HEK293T (cell line): Measurements from ENCODE around the gene DKKL1.

Experiments
- CTCF ChIA-PET: fragments of 350-600 bp; formaldehyde crosslinking; extraction: SDS; loops from one replicate; lab custom pipeline; 2021; ENCODE audit warnings: antibody characterized with exemption, inconsistent platforms; lab: Yijun Ruan, JAX
- POLR2A ChIA-PET: fragments of 350-600 bp; formaldehyde crosslinking; extraction: SDS; loops from one replicate; lab custom pipeline; 2020; ENCODE audit warnings: antibody characterized with exemption, inconsistent platforms; lab: Yijun Ruan, JAX
- DNase-seq: peaks from one replicate; pipeline ENCODE4 v3.0.0; 2012; ENCODE audit warnings: mixed read lengths; ENCODE audit errors: extremely low spot score
- ARNT ChIP-seq: fragments of 450-650 bp; IDR thresholded peaks from 2 replicates; pipeline ENCODE4 v1.6.1; 2017; ENCODE audit warnings: mild to moderate bottlenecking
- BHLHE40 ChIP-seq: fragments of 450-650 bp; IDR thresholded peaks from 2 replicates; pipeline ENCODE4 v1.6.1; 2016; ENCODE audit warnings: mild to moderate bottlenecking, moderate library complexity, borderline replicate concordance
- CTBP1 ChIP-seq: fragments of 450-650 bp; IDR thresholded peaks from 2 replicates; pipeline ENCODE4 v1.6.1; 2016; ENCODE audit warnings: borderline replicate concordance
- ELF4 ChIP-seq: fragments of 450-650 bp; IDR thresholded peaks from 2 replicates; pipeline ENCODE4 v1.6.1; 2017; ENCODE audit warnings: antibody characterized with exemption
- FOXA1 ChIP-seq: fragments of 450-650 bp; IDR thresholded peaks from 2 replicates; pipeline ENCODE4 v1.6.1; 2016; ENCODE audit warnings: mild to moderate bottlenecking
- FOXK2 ChIP-seq: fragments of 450-650 bp; IDR thresholded peaks from 2 replicates; pipeline ENCODE4 v1.6.1; 2016; ENCODE audit warnings: mild to moderate bottlenecking
- FOXM1 ChIP-seq: fragments of 450-650 bp; IDR thresholded peaks from 2 replicates; pipeline ENCODE4 v1.6.1; 2017; ENCODE audit warnings: mild to moderate bottlenecking, borderline replicate concordance
- HDGF ChIP-seq: fragments of 450-650 bp; IDR thresholded peaks from 2 replicates; pipeline ENCODE4 v1.6.1; 2017; ENCODE audit warnings: antibody characterized with exemption, borderline replicate concordance
- L3MBTL2 ChIP-seq: fragments of 450-650 bp; conservative IDR thresholded peaks from 2 replicates; pipeline ENCODE4 v1.6.1; 2016; ENCODE audit warnings: mild to moderate bottlenecking
- LEF1 ChIP-seq: fragments of 450-650 bp; IDR thresholded peaks from 2 replicates; pipeline ENCODE4 v1.6.1; 2017; ENCODE audit warnings: mild to moderate bottlenecking, borderline replicate concordance
- NFRKB ChIP-seq: fragments of 450-650 bp; IDR thresholded peaks from 2 replicates; pipeline ENCODE4 v1.6.1; 2016; ENCODE audit warnings: mild to moderate bottlenecking, moderate library complexity
- PKNOX1 ChIP-seq: fragments of 450-650 bp; IDR thresholded peaks from 2 replicates; pipeline ENCODE4 v1.6.1; 2016
- SP1 ChIP-seq: fragments of 450-650 bp; IDR thresholded peaks from 2 replicates; pipeline ENCODE4 v1.6.1; 2017
- SUZ12 ChIP-seq: fragments of 450-650 bp; IDR thresholded peaks from 2 replicates; pipeline ENCODE4 v1.6.1; 2016; ENCODE audit warnings: mild to moderate bottlenecking
- TARDBP ChIP-seq: fragments of 450-650 bp; IDR thresholded peaks from 2 replicates; pipeline ENCODE4 v1.6.1; 2016
- ZNF384 ChIP-seq: fragments of 450-650 bp; IDR thresholded peaks from 2 replicates; pipeline ENCODE4 v1.6.1; 2016

Gene DKKL1

DNA sequence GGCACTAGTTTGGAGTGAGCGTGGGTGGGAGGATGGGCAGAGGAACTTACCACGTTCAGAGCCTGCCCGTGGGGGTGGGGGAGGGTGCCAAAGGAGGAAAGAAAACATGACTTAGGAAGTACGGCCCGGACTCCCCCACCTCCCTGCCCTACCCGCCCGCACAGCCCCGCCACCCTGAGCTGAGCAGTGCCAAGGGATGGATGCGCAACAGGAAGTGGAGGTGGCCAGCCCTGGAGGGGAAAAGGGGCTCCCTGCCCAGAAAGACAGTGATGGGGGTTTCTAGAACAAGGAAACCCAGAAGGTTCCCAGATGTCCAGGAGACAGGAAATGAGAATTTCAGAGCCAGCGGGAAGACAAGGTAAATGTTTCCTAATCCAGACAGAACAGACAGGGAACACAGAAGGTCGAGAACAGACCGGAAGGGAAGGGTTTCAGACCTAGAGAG is 7.7 kb upstream of the DKKL1 start:
- CTCF ChIA-PET: no interaction called here
- TF ChIP-seq FOXK2 (no peak), CTBP1 (no peak), BHLHE40 (no peak), SP1 (no peak), LEF1 (no peak), FOXA1 (no peak), ELF4 (no peak), SUZ12 (no peak), HDGF (no peak), FOXM1 (no peak), PKNOX1 (no peak), NFRKB (no peak), TARDBP (no peak)
- POLR2A ChIA-PET: no interaction called here
- no peak for DNase-seq

GRCh38 chr19:49356382-49356781 is 7.3 kb upstream of the DKKL1 start:
- CTCF ChIA-PET: no interaction called here
- POLR2A ChIA-PET: no interaction called here
- no peak for TF ChIP-seq ARNT
- no peak for TF ChIP-seq LEF1
- no peak for TF ChIP-seq FOXM1
- TF ChIP-seq SUZ12: no peak
- TF ChIP-seq HDGF: no peak
- no peak for TF ChIP-seq TARDBP
- no peak for TF ChIP-seq ZNF384
- TF ChIP-seq L3MBTL2: no peak
- no peak for DNase-seq

GRCh38 chr19:49357186-49357585 is 6.5 kb upstream of the DKKL1 start:
- CTCF ChIA-PET: no interaction called here

DNA sequence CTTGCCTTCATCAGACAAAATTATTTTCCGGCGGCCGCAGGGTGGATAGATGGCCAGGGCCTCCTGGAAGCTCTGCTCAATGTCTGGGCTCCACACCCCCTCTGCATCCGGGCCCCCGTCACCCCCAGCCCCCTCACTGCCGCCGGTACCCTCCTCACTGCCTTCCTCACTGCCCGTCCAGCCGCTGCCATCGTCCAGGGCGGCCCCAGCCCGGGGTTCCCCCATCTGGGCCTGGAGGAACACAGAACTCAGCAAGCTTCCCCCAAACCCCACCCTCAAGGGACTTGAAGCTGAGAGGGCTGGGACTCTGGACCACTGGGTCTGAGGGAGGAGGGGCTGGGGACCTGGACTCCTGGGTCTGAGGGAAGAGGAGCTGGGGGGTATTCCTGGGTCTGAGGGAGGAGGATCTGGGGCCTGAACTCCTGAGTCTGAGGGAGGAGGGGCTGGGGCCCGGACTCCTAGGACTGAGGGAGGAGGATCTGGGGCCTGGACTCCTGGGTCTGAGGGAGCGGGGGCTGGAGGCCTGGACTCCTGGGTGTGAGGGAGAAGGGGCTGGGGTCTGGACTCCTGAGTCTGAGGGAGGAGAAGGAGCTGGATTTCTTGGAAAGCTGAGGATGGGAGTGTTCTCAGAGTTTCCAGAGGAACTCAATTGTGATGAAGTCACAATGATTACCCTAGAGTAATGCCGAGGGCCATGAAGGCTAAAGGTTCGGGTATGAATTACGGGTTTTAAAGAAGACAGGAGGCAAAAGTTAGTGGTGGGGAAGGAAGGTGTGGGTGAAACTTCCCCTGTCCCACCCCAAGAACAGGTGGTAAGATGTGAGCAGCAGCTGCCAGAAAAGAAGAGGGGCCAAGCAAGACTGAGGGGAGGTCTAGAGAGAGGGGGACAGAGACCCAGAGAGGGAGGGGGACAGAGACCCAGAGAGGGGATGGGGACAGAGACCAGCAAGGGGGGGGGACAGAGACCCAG is 3.5 kb upstream of the DKKL1 start:
- ChIA-PET CTCF (interaction anchor here (0.7 kb wide), 1 partner anchor 92 kb away, joined by 3 read pairs; no protein-coding TSS in a partner anchor), POLR2A (interaction anchor here (1.5 to 1.7 kb wide), 2 partner anchors 25 to 92 kb away, joined by 3 to 5 read pairs; partner anchors contain the start of genes CD37 and PIH1D1)
- no peak for DNase-seq
- no peak for TF ChIP-seq TARDBP
- no peak for TF ChIP-seq NFRKB
- TF ChIP-seq L3MBTL2: no peak
- no peak for TF ChIP-seq FOXM1
- TF ChIP-seq SUZ12: no peak
- no peak for TF ChIP-seq ZNF384
- no peak for TF ChIP-seq ELF4
- no peak for TF ChIP-seq SP1
- TF ChIP-seq CTBP1: no peak
- no peak for TF ChIP-seq LEF1

More at GRCh38 chr19:49357186-49357585, 6.5 kb upstream of the DKKL1 start:
- TF ChIP-seq ZNF384 (no peak), HDGF (no peak), L3MBTL2 (no peak), ARNT (no peak), SP1 (no peak), PKNOX1 (no peak)
- no peak for DNase-seq
- POLR2A ChIA-PET: no interaction called here

GRCh38 chr19:49361438-49362047 is 2.1 kb upstream of the DKKL1 start:
- TF ChIP-seq PKNOX1: no peak
- no peak for TF ChIP-seq CTBP1
- TF ChIP-seq TARDBP: no peak
- TF ChIP-seq SP1: no peak
- no peak for TF ChIP-seq FOXK2
- POLR2A ChIA-PET: interaction anchor here (0.9 to 1.7 kb wide), 4 partner anchors 42 to 134 kb away, joined by 3 to 5 read pairs (median 4); partner anchors contain the start of genes ALDH16A1, PIH1D1 and RPS11
- peak; percentile 69 for DNase-seq
- CTCF ChIA-PET: no interaction called here
